SK-N-MC (cell line): Measurements from ENCODE around the gene FAR1.

Experiments used
- EZH2 ChIP-seq: fragments of 200-600 bp; sonication (generic); IDR thresholded peaks from one replicate; pipeline ENCODE4 v1.6.1; 2017; ENCODE audit warnings: antibody characterized with exemption
- POLR2AphosphoS5 ChIP-seq: IDR thresholded peaks from 2 replicates; pipeline ENCODE4 v1.6.1; 2012; ENCODE audit warnings: mild to moderate bottlenecking, low read depth, low read length, borderline replicate concordance

DNA sequence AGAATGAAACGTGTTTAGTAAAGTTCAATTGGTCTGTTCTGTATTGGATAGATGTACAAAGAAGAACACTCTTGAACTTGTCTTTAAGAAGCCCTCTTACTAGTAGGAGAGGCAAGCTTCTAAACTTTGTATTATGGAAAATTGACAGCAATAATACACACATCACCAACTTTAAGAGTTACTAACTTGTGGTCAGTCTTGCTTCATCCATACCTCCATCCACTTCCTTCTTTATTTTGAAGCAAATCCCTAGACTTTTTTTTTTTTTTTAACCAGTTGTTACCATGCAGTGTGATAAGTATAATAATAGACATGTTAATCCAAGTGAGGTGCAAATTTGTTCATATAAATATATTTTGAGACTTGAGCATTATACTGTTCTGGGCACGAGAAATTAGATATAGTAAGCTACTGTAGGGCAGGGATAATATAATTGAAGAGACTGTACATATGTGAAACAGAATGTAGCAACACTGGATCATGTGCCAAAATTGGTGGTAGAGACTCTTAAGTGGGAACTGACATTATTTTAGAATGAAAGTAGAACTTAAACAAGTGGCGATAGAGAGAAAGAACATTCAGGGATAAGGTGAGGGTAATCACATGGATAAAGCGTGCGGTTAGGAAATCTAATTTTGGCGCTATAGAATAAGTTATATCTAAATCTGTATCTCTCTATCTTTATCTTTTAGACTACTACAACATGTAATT lies 6.5 kb downstream of the FAR1 start:
- TF ChIP-seq POLR2AphosphoS5 (no peak), EZH2 (no peak)
